Omental fat pad (tissue), 4 donors: ENCODE data around the gene GPX5. TPM values are rescaled to one million over a fixed set of nuclear protein-coding genes. Genes with fewer than 3 reads are reported as not detected.
"Not testable (repeated sequence)": the region's sequence is repeated elsewhere in the genome, so short reads cannot be mapped to it uniquely, and the experiment has no call there.

Experiments
- ATAC-seq: fragments of 150-250 bp; one replicate; pipeline ENCODE4 v1.9.1; 2016; ENCODE audit warnings: mild to moderate bottlenecking, moderate library complexity; ENCODE audit not compliant: low FRiP score
- DNase-seq: peaks from one replicate; pipeline ENCODE4 v3.0.0-alpha.2; 2019; ENCODE audit warnings: low spot score
- total RNA-seq, 4 donors: library from RNA; depleted of rRNA; stranded (reverse); fragments of >200 nt; gene quantifications; one replicate each; pipeline ENCODE4 v1.1.0, GENCODE V29; 2016
- TF ChIP-seq, protein P1 (sequence below), 3 donors: fragments of 450-650 bp; IDR thresholded peaks; one replicate each; pipeline ENCODE4 v1.5.1; 2016 to 2017; ENCODE audit warnings: antibody characterized with exemption in 3 of 3, mild to moderate bottlenecking in 3 of 3, moderate library complexity in 2 of 3

The GPX5 gene
- total RNA-seq, 4 donors from 2014 or later = not detected

DNA sequence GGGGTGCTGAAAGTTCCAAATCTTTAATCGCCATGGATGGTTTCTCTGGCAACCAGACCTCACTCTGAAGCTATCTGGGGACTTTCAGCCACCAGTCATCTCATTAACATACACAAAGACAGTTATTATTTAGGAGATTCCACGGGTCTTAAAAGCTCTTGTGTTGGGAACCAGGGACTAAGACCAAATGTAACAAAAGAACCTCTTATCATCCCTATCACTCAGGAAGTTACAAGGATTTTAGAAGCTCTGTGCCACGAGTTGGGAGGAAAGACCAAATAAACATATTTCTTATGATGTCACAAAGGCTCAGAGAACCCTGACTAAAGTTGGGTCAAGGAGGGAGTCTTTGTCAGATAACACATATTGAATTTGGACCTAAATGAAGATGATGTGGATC is 27.8 kb upstream of the GPX5 start:
- no peak for DNase-seq
- TF ChIP-seq, protein P1, sequence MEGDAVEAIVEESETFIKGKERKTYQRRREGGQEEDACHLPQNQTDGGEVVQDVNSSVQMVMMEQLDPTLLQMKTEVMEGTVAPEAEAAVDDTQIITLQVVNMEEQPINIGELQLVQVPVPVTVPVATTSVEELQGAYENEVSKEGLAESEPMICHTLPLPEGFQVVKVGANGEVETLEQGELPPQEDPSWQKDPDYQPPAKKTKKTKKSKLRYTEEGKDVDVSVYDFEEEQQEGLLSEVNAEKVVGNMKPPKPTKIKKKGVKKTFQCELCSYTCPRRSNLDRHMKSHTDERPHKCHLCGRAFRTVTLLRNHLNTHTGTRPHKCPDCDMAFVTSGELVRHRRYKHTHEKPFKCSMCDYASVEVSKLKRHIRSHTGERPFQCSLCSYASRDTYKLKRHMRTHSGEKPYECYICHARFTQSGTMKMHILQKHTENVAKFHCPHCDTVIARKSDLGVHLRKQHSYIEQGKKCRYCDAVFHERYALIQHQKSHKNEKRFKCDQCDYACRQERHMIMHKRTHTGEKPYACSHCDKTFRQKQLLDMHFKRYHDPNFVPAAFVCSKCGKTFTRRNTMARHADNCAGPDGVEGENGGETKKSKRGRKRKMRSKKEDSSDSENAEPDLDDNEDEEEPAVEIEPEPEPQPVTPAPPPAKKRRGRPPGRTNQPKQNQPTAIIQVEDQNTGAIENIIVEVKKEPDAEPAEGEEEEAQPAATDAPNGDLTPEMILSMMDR (IDR thresholded peaks at IDR 0.05) = no peak
- ATAC-seq = no peak

DNA sequence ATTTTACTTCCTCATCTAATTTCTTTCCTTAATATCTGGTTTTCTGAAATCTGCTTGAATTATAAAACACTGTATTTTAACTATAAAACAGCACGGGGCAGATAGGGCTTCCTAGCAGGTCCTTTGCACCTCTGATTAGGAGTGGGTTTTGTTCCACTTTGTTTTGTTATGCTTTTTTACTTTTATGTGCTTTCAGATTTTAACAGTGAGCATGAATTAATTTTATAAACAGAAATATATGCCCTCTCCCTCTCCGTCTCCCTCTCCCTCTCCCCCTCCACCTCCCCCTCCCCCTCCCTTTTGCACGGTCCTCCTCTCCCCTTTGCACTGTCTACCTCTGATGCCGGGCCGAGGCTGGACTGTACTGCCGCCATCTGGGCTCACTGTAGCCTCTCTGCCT is 24.4 kb upstream of the GPX5 start:
- DNase-seq (no peak), ATAC-seq (no peak)
- TF ChIP-seq, protein P1 (IDR thresholded peaks at IDR 0.05) = no peak

DNA sequence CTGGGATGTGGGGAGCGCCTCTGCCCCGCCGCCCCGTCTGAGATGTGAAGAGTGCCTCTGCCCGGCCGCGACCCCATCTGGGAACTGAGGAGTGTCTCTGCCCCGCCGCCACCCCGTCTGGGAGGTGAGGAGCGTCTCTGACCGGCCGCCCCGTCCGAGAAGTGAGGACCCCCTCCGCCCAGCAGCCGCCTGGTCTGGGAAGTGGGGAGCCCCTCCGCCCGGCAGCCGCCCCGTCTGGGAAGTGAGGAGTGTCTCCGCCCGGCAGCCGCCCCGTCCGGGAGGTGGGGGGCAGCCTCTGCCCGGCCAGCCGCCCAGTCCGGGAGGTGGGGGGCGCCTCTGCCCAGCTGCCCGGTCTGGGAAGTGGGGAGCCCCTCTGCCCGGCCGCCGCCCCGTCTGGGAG is 23.5 kb upstream of the GPX5 start:
- not testable (repeated sequence) for ATAC-seq, DNase-seq

DNA sequence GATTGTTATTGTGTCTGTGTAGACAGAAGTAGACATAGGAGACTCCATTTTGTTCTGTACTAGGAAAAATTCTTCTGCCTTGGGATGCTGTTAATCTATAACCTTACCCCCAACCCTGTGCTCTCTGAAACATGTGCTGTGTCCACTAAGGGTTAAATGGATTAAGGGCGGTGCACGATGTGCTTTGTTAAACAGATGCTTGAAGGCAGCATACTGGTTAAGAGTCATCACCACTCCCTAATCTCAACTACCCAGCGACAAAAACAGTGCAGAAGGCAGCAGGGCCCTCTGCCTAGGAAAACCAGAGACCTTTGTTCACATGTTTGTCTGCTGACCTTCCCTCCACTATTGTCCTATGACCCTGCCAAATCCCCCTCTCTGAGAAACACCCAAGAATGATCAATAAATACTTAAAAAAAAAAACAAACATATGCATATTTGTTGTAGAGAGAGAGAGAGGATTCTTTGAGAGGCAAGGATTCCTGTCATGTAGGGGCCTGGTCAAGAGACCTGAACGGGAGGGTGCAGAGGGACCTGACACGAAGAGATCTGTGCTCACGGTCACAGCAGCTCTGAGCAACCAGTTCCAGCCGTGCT is 22.9 kb upstream of the GPX5 start:
- DNase-seq, ATAC-seq: not testable (repeated sequence)

DNA sequence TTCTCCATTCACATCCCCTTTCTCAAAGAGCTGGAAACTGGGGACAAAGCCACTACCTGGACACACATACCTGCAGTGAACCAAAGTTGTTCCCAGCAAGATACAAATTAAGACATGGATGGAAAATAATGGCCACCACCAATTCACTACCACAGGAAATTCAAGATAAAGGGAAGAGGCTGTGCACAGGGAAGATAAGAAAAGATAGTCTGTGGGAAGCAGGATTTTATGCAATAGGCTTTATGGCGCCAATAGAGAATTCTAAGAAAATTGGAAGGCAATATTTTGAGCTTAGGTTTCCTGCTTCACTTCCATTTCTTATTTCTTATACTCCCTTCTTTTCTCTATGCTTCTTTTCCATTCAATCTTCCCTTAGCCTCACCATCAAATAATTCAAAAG is 19.9 kb upstream of the GPX5 start:
- DNase-seq = no peak
- TF ChIP-seq, protein P1 (IDR thresholded peaks at IDR 0.05) = no peak
- ATAC-seq = no peak

DNA sequence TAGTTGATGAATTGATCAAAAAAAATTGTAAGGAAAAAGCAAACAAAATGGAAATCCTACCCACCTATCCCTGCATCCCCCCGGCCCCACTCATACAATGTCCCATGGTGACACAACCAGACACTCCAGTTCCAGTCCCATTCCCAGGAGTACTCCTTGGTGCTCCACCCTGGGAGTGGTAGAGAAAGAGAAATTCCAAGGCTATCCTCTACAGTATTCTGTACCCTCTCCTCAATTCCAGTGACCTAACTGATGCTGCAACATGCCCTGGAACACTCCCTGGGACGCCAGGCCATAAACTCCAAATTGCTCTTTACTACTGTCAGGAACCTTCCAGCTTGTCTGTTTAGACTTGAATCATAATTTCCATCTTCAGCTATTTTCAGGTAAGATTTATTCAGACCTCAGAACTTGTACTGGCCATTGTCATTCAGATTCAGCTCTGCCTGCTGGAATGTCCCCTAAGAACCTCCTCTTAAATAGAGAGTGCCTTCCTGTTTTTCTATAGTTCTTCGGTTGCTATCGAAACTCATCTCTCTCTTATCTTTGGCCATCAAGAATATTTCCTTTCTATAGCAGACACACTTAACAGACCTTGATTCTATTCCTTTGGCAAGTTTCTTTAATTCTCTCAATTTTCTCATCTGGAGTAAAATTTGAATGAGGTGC is 18.7 kb upstream of the GPX5 start:
- DNase-seq = no peak
- TF ChIP-seq, protein P1 (IDR thresholded peaks at IDR 0.05) = no peak
- ATAC-seq = no peak

DNA sequence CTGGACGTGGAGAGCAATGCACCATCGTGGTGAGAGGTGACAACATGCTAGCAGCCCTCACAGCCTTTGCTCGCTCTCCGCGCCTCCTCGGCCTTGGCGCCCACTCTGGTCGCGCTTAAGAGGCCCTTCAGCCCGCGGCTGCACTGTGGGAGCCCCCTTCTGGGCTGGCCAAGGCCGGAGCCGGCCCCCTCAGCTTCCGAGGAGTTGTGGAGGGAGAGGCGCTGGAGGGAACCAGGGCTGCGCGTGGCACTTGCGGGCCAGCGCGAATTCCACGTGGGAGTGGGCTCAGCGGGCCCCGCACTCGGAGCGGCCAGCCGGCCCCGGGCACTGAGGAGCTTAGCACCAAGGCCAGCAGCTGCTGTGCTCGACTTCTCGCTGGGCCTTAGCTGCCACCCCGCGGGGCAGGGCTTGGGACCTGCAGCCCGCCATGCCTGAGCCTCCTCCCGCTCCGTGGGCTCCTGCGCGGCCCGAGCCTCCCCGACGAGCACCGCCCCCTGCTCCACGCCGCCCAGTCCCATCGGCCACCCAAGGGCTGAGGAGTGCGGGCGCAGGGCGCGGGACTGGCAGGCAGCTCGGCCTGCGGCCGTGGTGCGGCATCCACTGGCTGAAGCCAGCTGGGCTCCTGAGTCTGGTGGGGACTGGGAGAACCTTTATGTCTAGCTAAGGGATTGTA is 13.9 kb upstream of the GPX5 start:
- TF ChIP-seq, protein P1 (IDR thresholded peaks at IDR 0.05) = no peak
- DNase-seq (no peak), ATAC-seq (no peak)

DNA sequence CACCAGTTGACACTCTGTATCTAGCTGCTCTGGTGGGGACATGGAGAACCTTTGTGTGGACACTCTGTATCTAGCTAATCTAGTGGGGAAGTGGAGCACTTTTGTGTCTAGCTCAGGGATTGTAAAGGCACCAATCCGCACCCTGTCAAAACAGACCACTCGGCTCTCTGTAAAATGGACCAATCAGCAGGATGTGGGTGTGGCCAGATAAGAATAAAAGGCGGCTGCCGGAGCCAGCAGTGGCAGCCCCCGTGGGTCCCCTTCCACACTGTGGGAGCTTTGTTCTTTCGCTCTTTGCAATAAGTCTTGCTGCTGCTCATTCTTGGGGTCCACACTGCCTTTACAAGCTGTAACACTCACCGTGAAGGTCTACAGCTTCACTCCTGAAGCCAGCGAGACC is 13.3 kb upstream of the GPX5 start:
- ATAC-seq, DNase-seq: not testable (repeated sequence)
